ENCODE measurements around the gene DENND2A.

DNA sequence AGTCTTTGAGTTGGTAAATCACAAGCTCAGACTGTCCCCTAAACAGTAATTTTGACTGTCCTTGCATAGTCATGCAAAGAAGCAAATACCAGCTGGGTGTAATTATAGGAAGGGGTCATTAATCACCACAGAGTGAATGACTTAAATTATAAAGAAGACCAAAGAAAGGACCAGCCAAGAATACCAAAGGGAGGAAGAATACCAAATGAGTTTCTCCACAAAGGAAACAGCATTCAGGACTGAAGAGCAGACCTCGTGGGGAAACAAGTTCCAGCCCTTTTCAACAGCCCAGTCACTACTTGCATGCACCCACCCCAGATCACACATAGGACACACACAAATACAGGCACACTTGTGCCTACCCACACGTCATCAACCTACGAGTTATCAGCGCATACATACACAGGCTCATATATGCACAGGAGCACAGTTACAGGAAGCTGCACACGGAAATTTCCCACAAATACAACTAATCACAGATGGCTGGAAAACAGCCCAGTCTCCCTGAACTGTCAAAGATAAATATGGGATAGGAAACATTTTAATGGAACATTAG is 77.6 kb downstream of the DENND2A start:
- TF ChIP-seq, protein P1, sequence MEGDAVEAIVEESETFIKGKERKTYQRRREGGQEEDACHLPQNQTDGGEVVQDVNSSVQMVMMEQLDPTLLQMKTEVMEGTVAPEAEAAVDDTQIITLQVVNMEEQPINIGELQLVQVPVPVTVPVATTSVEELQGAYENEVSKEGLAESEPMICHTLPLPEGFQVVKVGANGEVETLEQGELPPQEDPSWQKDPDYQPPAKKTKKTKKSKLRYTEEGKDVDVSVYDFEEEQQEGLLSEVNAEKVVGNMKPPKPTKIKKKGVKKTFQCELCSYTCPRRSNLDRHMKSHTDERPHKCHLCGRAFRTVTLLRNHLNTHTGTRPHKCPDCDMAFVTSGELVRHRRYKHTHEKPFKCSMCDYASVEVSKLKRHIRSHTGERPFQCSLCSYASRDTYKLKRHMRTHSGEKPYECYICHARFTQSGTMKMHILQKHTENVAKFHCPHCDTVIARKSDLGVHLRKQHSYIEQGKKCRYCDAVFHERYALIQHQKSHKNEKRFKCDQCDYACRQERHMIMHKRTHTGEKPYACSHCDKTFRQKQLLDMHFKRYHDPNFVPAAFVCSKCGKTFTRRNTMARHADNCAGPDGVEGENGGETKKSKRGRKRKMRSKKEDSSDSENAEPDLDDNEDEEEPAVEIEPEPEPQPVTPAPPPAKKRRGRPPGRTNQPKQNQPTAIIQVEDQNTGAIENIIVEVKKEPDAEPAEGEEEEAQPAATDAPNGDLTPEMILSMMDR (IDR thresholded peaks at IDR 0.05) = no peak
- TF ChIP-seq JUN (CRISPR knock-in tag; IDR thresholded peaks at IDR 0.05) = no peak
- TF ChIP-seq, protein P2, sequence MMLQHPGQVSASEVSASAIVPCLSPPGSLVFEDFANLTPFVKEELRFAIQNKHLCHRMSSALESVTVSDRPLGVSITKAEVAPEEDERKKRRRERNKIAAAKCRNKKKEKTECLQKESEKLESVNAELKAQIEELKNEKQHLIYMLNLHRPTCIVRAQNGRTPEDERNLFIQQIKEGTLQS (CRISPR knock-in tag; conservative IDR thresholded peaks at IDR 0.05) = no peak
- TF ChIP-seq ZNF396 (CRISPR knock-in tag; IDR thresholded peaks at IDR 0.05; ENCODE audit: borderline replicate concordance) = no peak
- no peak for TF ChIP-seq MXD4 (CRISPR knock-in tag; IDR thresholded peaks at IDR 0.05; ENCODE audit: borderline replicate concordance)
- TF ChIP-seq, protein P3, sequence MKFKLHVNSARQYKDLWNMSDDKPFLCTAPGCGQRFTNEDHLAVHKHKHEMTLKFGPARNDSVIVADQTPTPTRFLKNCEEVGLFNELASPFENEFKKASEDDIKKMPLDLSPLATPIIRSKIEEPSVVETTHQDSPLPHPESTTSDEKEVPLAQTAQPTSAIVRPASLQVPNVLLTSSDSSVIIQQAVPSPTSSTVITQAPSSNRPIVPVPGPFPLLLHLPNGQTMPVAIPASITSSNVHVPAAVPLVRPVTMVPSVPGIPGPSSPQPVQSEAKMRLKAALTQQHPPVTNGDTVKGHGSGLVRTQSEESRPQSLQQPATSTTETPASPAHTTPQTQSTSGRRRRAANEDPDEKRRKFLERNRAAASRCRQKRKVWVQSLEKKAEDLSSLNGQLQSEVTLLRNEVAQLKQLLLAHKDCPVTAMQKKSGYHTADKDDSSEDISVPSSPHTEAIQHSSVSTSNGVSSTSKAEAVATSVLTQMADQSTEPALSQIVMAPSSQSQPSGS (CRISPR knock-in tag; IDR thresholded peaks at IDR 0.05; ENCODE audit: borderline replicate concordance, low read depth) = no peak
- no peak for TF ChIP-seq TEAD1 (CRISPR knock-in tag; IDR thresholded peaks at IDR 0.05)
- TF ChIP-seq, protein P4, sequence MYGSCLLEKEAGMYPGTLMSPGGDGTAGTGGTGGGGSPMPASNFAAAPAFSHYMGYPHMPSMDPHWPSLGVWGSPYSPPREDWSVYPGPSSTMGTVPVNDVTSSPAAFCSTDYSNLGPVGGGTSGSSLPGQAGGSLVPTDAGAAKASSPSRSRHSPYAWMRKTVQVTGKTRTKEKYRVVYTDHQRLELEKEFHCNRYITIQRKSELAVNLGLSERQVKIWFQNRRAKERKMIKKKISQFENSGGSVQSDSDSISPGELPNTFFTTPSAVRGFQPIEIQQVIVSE (CRISPR knock-in tag; IDR thresholded peaks at IDR 0.05; ENCODE audit: borderline replicate concordance) = no peak
- TF ChIP-seq, protein P5, sequence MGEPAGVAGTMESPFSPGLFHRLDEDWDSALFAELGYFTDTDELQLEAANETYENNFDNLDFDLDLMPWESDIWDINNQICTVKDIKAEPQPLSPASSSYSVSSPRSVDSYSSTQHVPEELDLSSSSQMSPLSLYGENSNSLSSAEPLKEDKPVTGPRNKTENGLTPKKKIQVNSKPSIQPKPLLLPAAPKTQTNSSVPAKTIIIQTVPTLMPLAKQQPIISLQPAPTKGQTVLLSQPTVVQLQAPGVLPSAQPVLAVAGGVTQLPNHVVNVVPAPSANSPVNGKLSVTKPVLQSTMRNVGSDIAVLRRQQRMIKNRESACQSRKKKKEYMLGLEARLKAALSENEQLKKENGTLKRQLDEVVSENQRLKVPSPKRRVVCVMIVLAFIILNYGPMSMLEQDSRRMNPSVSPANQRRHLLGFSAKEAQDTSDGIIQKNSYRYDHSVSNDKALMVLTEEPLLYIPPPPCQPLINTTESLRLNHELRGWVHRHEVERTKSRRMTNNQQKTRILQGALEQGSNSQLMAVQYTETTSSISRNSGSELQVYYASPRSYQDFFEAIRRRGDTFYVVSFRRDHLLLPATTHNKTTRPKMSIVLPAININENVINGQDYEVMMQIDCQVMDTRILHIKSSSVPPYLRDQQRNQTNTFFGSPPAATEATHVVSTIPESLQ (CRISPR knock-in tag; IDR thresholded peaks at IDR 0.05) = no peak
- TF ChIP-seq, protein P6, sequence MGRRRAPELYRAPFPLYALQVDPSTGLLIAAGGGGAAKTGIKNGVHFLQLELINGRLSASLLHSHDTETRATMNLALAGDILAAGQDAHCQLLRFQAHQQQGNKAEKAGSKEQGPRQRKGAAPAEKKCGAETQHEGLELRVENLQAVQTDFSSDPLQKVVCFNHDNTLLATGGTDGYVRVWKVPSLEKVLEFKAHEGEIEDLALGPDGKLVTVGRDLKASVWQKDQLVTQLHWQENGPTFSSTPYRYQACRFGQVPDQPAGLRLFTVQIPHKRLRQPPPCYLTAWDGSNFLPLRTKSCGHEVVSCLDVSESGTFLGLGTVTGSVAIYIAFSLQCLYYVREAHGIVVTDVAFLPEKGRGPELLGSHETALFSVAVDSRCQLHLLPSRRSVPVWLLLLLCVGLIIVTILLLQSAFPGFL (CRISPR knock-in tag; IDR thresholded peaks at IDR 0.05; ENCODE audit: borderline replicate concordance) = no peak
- TF ChIP-seq, protein P7, sequence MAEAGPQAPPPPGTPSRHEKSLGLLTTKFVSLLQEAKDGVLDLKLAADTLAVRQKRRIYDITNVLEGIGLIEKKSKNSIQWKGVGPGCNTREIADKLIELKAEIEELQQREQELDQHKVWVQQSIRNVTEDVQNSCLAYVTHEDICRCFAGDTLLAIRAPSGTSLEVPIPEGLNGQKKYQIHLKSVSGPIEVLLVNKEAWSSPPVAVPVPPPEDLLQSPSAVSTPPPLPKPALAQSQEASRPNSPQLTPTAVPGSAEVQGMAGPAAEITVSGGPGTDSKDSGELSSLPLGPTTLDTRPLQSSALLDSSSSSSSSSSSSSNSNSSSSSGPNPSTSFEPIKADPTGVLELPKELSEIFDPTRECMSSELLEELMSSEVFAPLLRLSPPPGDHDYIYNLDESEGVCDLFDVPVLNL (CRISPR knock-in tag; IDR thresholded peaks at IDR 0.05; ENCODE audit: borderline replicate concordance, low read depth) = no peak
- TF ChIP-seq ZNF263 (CRISPR knock-in tag; IDR thresholded peaks at IDR 0.05; ENCODE audit: low read depth) = no peak
- TF ChIP-seq, protein P8, sequence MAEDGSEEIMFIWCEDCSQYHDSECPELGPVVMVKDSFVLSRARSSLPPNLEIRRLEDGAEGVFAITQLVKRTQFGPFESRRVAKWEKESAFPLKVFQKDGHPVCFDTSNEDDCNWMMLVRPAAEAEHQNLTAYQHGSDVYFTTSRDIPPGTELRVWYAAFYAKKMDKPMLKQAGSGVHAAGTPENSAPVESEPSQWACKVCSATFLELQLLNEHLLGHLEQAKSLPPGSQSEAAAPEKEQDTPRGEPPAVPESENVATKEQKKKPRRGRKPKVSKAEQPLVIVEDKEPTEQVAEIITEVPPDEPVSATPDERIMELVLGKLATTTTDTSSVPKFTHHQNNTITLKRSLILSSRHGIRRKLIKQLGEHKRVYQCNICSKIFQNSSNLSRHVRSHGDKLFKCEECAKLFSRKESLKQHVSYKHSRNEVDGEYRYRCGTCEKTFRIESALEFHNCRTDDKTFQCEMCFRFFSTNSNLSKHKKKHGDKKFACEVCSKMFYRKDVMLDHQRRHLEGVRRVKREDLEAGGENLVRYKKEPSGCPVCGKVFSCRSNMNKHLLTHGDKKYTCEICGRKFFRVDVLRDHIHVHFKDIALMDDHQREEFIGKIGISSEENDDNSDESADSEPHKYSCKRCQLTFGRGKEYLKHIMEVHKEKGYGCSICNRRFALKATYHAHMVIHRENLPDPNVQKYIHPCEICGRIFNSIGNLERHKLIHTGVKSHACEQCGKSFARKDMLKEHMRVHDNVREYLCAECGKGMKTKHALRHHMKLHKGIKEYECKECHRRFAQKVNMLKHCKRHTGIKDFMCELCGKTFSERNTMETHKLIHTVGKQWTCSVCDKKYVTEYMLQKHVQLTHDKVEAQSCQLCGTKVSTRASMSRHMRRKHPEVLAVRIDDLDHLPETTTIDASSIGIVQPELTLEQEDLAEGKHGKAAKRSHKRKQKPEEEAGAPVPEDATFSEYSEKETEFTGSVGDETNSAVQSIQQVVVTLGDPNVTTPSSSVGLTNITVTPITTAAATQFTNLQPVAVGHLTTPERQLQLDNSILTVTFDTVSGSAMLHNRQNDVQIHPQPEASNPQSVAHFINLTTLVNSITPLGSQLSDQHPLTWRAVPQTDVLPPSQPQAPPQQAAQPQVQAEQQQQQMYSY (CRISPR knock-in tag; IDR thresholded peaks at IDR 0.05) = no peak
- TF ChIP-seq ZNF121 (CRISPR knock-in tag; IDR thresholded peaks at IDR 0.05) = no peak
